DND-41 (cell line): ENCODE results near the gene ITGB3BP.

Experiments used
- ATAC-seq: fragments of 200-7000 bp; cut with Tn5 transposase; 3 replicates; pipeline ENCODE4 v1.9.1; 2021; ENCODE audit warnings: low read depth; ENCODE audit not compliant: insufficient read depth
- DNase-seq: peaks from one replicate; pipeline ENCODE4 v3.0.0-alpha.2; 2020
- H2AFZ ChIP-seq: 2 replicates; pipeline ENCODE4 v1.6.0; 2012; ENCODE audit warnings: low read depth, low read length
- H3K27ac ChIP-seq: 2 replicates; pipeline ENCODE4 v1.5.1; 2012; ENCODE audit warnings: low read length, inconsistent platforms
- H3K27me3 ChIP-seq: fragments of 200-600 bp; sonication (generic); 2 replicates; pipeline ENCODE4 v1.6.0; 2012; ENCODE audit warnings: low read length, mild to moderate bottlenecking, inconsistent platforms; ENCODE audit not compliant: insufficient read depth, poor library complexity
- H3K36me3 ChIP-seq: 2 replicates; pipeline ENCODE4 v1.5.1; 2012; ENCODE audit warnings: low read length, inconsistent platforms; ENCODE audit not compliant: insufficient read depth
- H3K4me1 ChIP-seq: 2 replicates; pipeline ENCODE4 v1.5.1; 2012; ENCODE audit warnings: mild to moderate bottlenecking, low read length; ENCODE audit not compliant: insufficient read depth
- H3K4me2 ChIP-seq: 2 replicates; pipeline ENCODE4 v1.6.0; 2012; ENCODE audit warnings: mild to moderate bottlenecking, moderate library complexity, low read length, inconsistent platforms; ENCODE audit not compliant: insufficient read depth
- H3K4me3 ChIP-seq, 2 experiments: fragments of 200-600 bp in 1 of 2; shearing (Covaris generic) in 1 of 2; 2 replicates each; pipeline ENCODE4 v1.5.1; 2012 to 2016; ENCODE audit warnings: inconsistent platforms in 2 of 2, low read length in 2 of 2, mild to moderate bottlenecking in 2 of 2, low read depth in 1 of 2, moderate library complexity in 1 of 2
- H3K79me2 ChIP-seq: 2 replicates; pipeline ENCODE4 v1.6.0; 2012; ENCODE audit warnings: low read length, inconsistent platforms; ENCODE audit not compliant: insufficient read depth
- H3K9ac ChIP-seq: 2 replicates; pipeline ENCODE4 v1.6.0; 2012; ENCODE audit warnings: low read depth, mild to moderate bottlenecking, inconsistent platforms, low read length, moderate library complexity
- H3K9me3 ChIP-seq: 2 replicates; pipeline ENCODE4 v1.5.1; 2012; ENCODE audit warnings: low read length, moderate library complexity, mild to moderate bottlenecking, inconsistent platforms; ENCODE audit not compliant: insufficient read depth, severe bottlenecking
- H4K20me1 ChIP-seq: 2 replicates; pipeline ENCODE4 v1.6.0; 2012; ENCODE audit warnings: low read length; ENCODE audit not compliant: insufficient read depth
- CTCF ChIP-seq: IDR thresholded peaks from 2 replicates; pipeline ENCODE4 v1.5.1; 2012; ENCODE audit warnings: borderline replicate concordance, low read length, moderate library complexity, mild to moderate bottlenecking; ENCODE audit not compliant: poor library complexity, severe bottlenecking; ENCODE audit errors: extremely low read depth
- EZH2 ChIP-seq: IDR thresholded peaks from 3 replicates; pipeline ENCODE4 v1.6.1; 2012; ENCODE audit warnings: borderline replicate concordance, low read depth, mild to moderate bottlenecking, moderate library complexity, low read length, inconsistent platforms; ENCODE audit not compliant: severe bottlenecking

Gene ITGB3BP

GRCh38 chr1:63523738-63524137, 713 bp upstream of the ITGB3BP start:
- H3K4me2 ChIP-seq: peak overlapping the region; percentile 76
- TF ChIP-seq CTCF: no peak
- no peak for TF ChIP-seq EZH2
- peak overlapping the region; percentile 96 for H3K27ac ChIP-seq
- H2AFZ ChIP-seq: peak overlapping the region; percentile 85
- H3K4me1 ChIP-seq: peaks cover 37% of the 10 kb centered on the region
- H3K27me3 ChIP-seq: no peaks in the 10 kb centered on the region
- ATAC-seq (peak; percentile 29), DNase-seq (no peak)
- H3K9ac ChIP-seq: peak overlapping the region; percentile 71
- no peaks in the 10 kb centered on the region for H3K9me3 ChIP-seq
- H3K36me3 ChIP-seq: peaks cover 10% of the 10 kb centered on the region; the same call in 1 of the 2 replicates
- peak overlapping the region; percentile 68 to 71 for H3K4me3 ChIP-seq
- peaks cover 59% of the 10 kb centered on the region for H3K79me2 ChIP-seq
- no peaks in the 10 kb centered on the region for H4K20me1 ChIP-seq

GRCh38 chr1:63516629-63517028, 6.4 kb downstream of the ITGB3BP start:
- Histone ChIP-seq H3K4me1 (peaks cover 17% of the 10 kb centered on the region), H3K9me3 (no peaks in the 10 kb centered on the region), H3K9ac (no peak overlapping the region), H3K36me3 (0 out of 2 replicates have a peak, but pooled peaks cover 3% of the 10 kb centered on the region), H4K20me1 (no peaks in the 10 kb centered on the region), H3K4me2 (no peak overlapping the region), H2AFZ (no peak overlapping the region), H3K27ac (no peak overlapping the region), H3K4me3 (no peak overlapping the region), H3K79me2 (peaks cover 35% of the 10 kb centered on the region), H3K27me3 (no peaks in the 10 kb centered on the region)
- TF ChIP-seq CTCF: no peak
- no peak for TF ChIP-seq EZH2
- no peak for DNase-seq
- ATAC-seq: no peak

GRCh38 chr1:63512584-63512983, 10.4 kb downstream of the ITGB3BP start:
- Histone ChIP-seq H2AFZ (no peak overlapping the region), H3K36me3 (peaks cover 15% of the 10 kb centered on the region; the same call in 1 of the 2 replicates), H3K4me3 (no peak overlapping the region), H3K4me1 (no peaks in the 10 kb centered on the region), H3K27me3 (no peaks in the 10 kb centered on the region), H4K20me1 (no peaks in the 10 kb centered on the region), H3K4me2 (no peak overlapping the region), H3K79me2 (peaks cover 7% of the 10 kb centered on the region), H3K27ac (no peak overlapping the region), H3K9me3 (no peaks in the 10 kb centered on the region), H3K9ac (no peak overlapping the region)
- no peak for ATAC-seq
- no peak for TF ChIP-seq CTCF
- no peak for TF ChIP-seq EZH2
- no peak for DNase-seq

- H3K36me3 ChIP-seq: peaks cover 27% of the 10 kb centered on the region; the same call in 1 of the 2 replicates
- no peaks in the 10 kb centered on the region for H3K27me3 ChIP-seq
- no peaks in the 10 kb centered on the region for H3K9me3 ChIP-seq
- DNase-seq (no peak), ATAC-seq (no peak)
- no peak overlapping the region for H2AFZ ChIP-seq
- no peak overlapping the region for H3K4me3 ChIP-seq
- H3K79me2 ChIP-seq: peaks cover 4% of the 10 kb centered on the region; the same call in 1 of the 2 replicates
- no peaks in the 10 kb centered on the region for H4K20me1 ChIP-seq
- no peak overlapping the region for H3K9ac ChIP-seq
- no peaks in the 10 kb centered on the region for H3K4me1 ChIP-seq
- TF ChIP-seq CTCF (no peak), EZH2 (no peak)
- H3K27ac ChIP-seq: no peak overlapping the region
- no peak overlapping the region for H3K4me2 ChIP-seq
These were observed 13.3 kb downstream of the ITGB3BP start for GRCh38 chr1:63509718-63510117.
